Mucosa of rectum (tissue), 2 donors: ENCODE data around the gene DUOXA2.
"Not testable (repeated sequence)": the region's sequence is repeated elsewhere in the genome, so short reads cannot be mapped to it uniquely, and the experiment has no call there.

Source experiments
- H3K27ac ChIP-seq, 2 donors: one replicate each; pipeline ENCODE4 v1.7.0; 2013; ENCODE audit warnings: inconsistent platforms in 2 of 2, low read depth in 2 of 2, low read length in 2 of 2
- H3K27me3 ChIP-seq, 2 donors: one replicate each; pipeline ENCODE4 v1.7.0; 2013; ENCODE audit warnings: low read length in 2 of 2; ENCODE audit not compliant: control insufficient read depth in 2 of 2, insufficient read depth in 2 of 2
- H3K36me3 ChIP-seq, 2 donors: one replicate each; pipeline ENCODE4 v1.7.0; 2013; ENCODE audit warnings: low read length in 2 of 2; ENCODE audit not compliant: control insufficient read depth in 2 of 2, insufficient read depth in 2 of 2
- H3K4me1 ChIP-seq, 2 donors: one replicate each; pipeline ENCODE4 v1.7.0; 2013; ENCODE audit warnings: low read length in 2 of 2, mild to moderate bottlenecking in 1 of 2; ENCODE audit not compliant: control insufficient read depth in 2 of 2, insufficient read depth in 2 of 2
- H3K4me3 ChIP-seq, 2 donors: one replicate each; pipeline ENCODE4 v1.7.0; 2013; ENCODE audit warnings: low read length in 2 of 2
- H3K9ac ChIP-seq, 2 donors: one replicate each; pipeline ENCODE4 v1.7.0; 2013; ENCODE audit warnings: low read length in 2 of 2, low read depth in 1 of 2, mild to moderate bottlenecking in 1 of 2
- H3K9me3 ChIP-seq, 2 donors: one replicate each; pipeline ENCODE4 v1.7.0; 2013; ENCODE audit warnings: low read length in 2 of 2; ENCODE audit not compliant: control insufficient read depth in 2 of 2
- donor health status: healthy.
- donor health status: Normal muscosa, but diverticular disease.

DUOXA2 gene

GRCh38 chr15:45095661-45096060 lies 18.5 kb upstream of the DUOXA2 start:
- Histone ChIP-seq H3K36me3 (no peaks in the 10 kb centered on the region), H3K4me3 (no peak overlapping the region), H3K9me3 (no peaks in the 10 kb centered on the region), H3K4me1 (no peaks in the 10 kb centered on the region), H3K27ac (no peak overlapping the region), H3K27me3 (no peaks in the 10 kb centered on the region), H3K9ac (no peak overlapping the region)

DNA sequence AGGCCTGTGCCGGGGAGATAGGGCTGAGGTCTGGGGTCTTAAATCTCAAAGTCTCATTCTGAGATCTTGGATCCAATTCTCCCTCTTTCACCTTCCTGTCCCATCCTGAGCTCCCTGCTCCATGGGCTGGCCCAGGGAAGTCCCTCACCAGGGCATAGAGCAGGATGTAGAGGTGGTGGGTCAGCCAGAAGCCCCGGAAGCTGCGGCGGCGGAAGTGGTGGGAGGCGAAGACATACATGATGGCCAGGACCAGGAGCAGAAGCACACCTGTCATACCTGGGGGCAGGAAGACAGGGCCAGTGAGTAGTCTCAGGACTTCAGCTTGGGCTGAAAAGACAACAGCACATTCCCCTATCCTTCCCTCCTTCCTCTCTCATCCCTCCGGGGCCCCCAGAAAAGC lies 16.7 kb upstream of the DUOXA2 start:
- no peaks in the 10 kb centered on the region for H3K27me3 ChIP-seq
- no peaks in the 10 kb centered on the region for H3K9me3 ChIP-seq
- no peaks in the 10 kb centered on the region for H3K36me3 ChIP-seq
- no peak overlapping the region for H3K27ac ChIP-seq
- H3K4me3 ChIP-seq = no peak overlapping the region
- H3K4me1 ChIP-seq = no peaks in the 10 kb centered on the region
- no peak overlapping the region for H3K9ac ChIP-seq

DNA sequence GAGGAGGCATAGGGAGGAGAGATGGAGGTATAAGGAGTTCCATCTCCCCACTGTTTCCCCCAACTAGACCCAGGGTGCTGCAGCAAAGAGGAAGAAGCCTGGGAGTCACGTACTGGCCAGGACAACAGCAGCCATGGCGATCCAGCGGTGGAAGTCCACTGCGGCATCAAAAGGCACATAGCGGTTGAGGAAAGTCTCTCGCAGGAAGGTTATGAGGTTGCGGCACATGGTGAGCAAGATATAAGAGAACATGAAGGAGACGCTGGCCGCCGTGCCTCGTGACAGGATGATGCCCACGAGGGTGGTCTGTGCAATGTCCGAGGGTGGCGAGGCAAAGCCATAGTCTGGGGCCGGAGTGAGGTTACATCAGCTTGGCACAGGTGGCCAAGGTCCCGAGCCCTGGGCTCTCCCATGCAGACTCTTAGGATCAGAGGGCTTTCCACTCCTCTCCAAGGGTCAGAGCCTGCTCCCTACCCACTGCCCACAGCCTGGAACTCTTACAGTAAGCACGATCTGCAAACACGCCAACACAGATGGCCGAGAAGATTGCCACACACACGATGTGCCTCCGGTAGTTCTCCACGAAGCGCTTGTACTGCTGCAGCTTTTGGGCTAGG lies 14.5 kb upstream of the DUOXA2 start:
- H3K27ac ChIP-seq = no peak overlapping the region
- H3K4me1 ChIP-seq = no peaks in the 10 kb centered on the region
- H3K36me3 ChIP-seq = no peaks in the 10 kb centered on the region
- no peak overlapping the region for H3K9ac ChIP-seq
- no peaks in the 10 kb centered on the region for H3K27me3 ChIP-seq
- H3K9me3 ChIP-seq = no peaks in the 10 kb centered on the region
- no peak overlapping the region for H3K4me3 ChIP-seq

GRCh38 chr15:45100884-45101625 lies 13.1 kb upstream of the DUOXA2 start:
- H3K27ac ChIP-seq = no peak overlapping the region
- no peaks in the 10 kb centered on the region for H3K36me3 ChIP-seq
- no peaks in the 10 kb centered on the region for H3K9me3 ChIP-seq
- H3K27me3 ChIP-seq = peaks cover 0 to 2% of the 10 kb centered on the region in 2 donors
- H3K4me1 ChIP-seq = no peaks in the 10 kb centered on the region
- H3K4me3 ChIP-seq = no peak overlapping the region
- no peak overlapping the region for H3K9ac ChIP-seq

GRCh38 chr15:45101749-45102148 lies 12.4 kb upstream of the DUOXA2 start:
- Histone ChIP-seq H3K36me3 (no peaks in the 10 kb centered on the region), H3K4me1 (no peaks in the 10 kb centered on the region), H3K27ac (no peak overlapping the region), H3K9me3 (no peaks in the 10 kb centered on the region), H3K9ac (no peak overlapping the region), H3K4me3 (no peak overlapping the region), H3K27me3 (peaks cover 0 to 3% of the 10 kb centered on the region in 2 donors)

GRCh38 chr15:45102226-45102625 lies 11.9 kb upstream of the DUOXA2 start:
- Histone ChIP-seq H3K36me3 (no peaks in the 10 kb centered on the region), H3K4me3 (no peak overlapping the region), H3K27me3 (peaks cover 0 to 3% of the 10 kb centered on the region in 2 donors), H3K27ac (no peak overlapping the region), H3K4me1 (no peaks in the 10 kb centered on the region), H3K9ac (no peak overlapping the region), H3K9me3 (no peaks in the 10 kb centered on the region)

DNA sequence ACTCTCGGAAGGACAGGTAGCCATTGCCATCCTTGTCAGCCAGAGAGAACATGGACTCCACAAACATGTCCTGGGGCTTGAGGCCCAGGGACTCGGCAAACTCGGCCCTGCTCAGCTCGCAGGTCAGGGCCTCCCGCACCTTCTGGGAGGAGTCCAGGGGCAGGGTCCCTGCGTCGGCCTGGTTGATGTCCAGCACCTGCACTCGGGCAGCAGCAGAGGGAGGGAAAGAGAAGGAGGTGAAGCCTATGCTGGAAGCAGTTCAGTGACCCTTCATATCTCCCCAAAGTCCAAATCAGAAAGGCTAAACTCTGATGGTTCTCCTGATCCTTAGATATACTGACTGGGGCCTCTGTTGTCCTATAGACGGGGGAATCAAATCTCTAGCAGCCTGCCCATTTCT lies 10.0 kb upstream of the DUOXA2 start:
- H3K9me3 ChIP-seq, H3K4me1 ChIP-seq, H3K36me3 ChIP-seq, H3K27me3 ChIP-seq, H3K9ac ChIP-seq, H3K4me3 ChIP-seq, H3K27ac ChIP-seq: not testable (repeated sequence)

DNA sequence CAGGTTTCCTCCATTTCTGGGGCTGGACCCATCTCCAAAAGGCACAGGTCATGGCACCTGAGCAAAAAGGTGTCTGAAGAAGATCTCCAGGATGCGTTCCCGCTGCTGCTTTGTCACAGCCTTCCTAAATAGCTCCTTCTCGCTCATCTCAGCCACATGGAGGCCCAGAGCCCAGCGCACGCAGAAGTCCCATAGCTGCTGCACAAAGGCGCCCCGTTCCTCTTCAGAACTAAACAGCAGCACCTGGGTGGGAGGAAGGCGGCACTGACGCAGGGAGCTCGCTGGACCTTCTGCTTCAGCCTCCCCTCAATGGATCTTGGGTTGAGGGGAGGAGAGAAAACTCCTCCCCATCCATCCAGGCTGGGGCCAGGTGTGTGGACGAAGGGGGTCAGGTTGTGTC lies 8.5 kb upstream of the DUOXA2 start:
- Histone ChIP-seq H3K4me3 (no peak overlapping the region), H3K4me1 (no peaks in the 10 kb centered on the region), H3K36me3 (no peaks in the 10 kb centered on the region), H3K27ac (no peak overlapping the region), H3K27me3 (peaks cover 0 to 10% of the 10 kb centered on the region in 2 donors), H3K9ac (no peak overlapping the region), H3K9me3 (no peaks in the 10 kb centered on the region)

DNA sequence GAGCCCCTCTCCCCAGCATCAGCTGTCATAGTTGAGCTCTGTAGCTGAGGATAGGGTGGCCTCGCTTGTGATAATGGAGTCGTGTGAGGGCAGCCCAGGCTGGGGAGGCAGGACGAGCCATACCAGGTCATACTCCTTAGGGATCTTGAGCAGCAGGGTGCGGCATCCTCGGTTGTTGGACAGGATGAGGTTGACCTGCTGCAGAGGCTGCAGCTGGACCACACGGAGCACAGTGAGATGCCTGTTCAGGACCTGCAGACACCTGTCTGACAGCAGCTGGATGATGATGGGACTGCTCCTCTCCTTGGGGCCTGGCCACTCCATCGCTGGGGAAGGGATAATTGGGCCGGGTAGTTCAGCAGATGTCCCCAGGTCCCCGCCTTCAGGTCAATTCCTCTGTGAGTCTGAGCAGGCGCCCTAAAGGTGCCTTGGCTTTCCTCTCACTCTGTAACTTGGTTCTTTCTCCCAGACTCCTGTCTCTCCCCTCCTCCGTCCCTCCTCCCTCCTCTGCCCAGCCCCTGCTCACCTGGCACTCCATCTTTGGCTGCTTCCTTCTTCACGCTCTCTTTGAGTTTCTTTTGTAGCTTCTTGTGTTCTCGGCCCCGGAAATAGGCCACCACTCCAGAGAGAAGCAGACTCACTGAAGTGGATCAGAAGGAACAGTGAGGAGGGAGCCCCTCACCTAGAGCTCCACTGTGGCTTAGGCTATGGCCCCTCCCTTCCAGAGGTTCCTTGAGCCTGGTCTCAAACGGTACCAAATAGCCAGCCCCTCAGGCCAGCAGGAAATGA lies 7.9 kb upstream of the DUOXA2 start:
- Histone ChIP-seq H3K9me3 (no peaks in the 10 kb centered on the region), H3K9ac (no peak overlapping the region), H3K27ac (no peak overlapping the region), H3K36me3 (no peaks in the 10 kb centered on the region), H3K4me3 (no peak overlapping the region), H3K27me3 (peaks cover 0 to 10% of the 10 kb centered on the region in 2 donors), H3K4me1 (no peaks in the 10 kb centered on the region)

- no peak overlapping the region for H3K27ac ChIP-seq
- H3K27me3 ChIP-seq = peaks cover 13 to 25% of the 10 kb centered on the region in 2 donors
- no peak overlapping the region for H3K4me3 ChIP-seq
These were observed 6.0 kb upstream of the DUOXA2 start for GRCh38 chr15:45107941-45108630.

More at GRCh38 chr15:45107941-45108630, 6.0 kb upstream of the DUOXA2 start:
- Histone ChIP-seq H3K4me1 (peaks cover 3 to 6% of the 10 kb centered on the region in 2 donors), H3K9ac (no peak overlapping the region), H3K9me3 (no peaks in the 10 kb centered on the region), H3K36me3 (no peaks in the 10 kb centered on the region)
